Endothelial cell of umbilical vein (primary cell): ENCODE results near the gene P4HB. TPM values are rescaled to one million over a fixed set of nuclear protein-coding genes. Genes with fewer than 3 reads are reported as not detected.
A peak's percentile ranks its signal among the peaks of the same experiment; 100 is the strongest.

ENCODE experiments used
- BruUV-seq: library from RNA; stranded (reverse); fragments of 400-500 nt; replicated peaks from 2 replicates; lab custom pipeline; 2021; lab: Mats Ljungman, UMichigan
- CTCF ChIA-PET: fragments of 300-600, 350-600 bp; sonication (Branson Sonifier 250); formaldehyde crosslinking; loops from one replicate; lab custom pipeline; 2021; ENCODE audit warnings: antibody characterized with exemption, inconsistent platforms; lab: Charles Lee
- POLR2A ChIA-PET: fragments of 300-600, 350-600 bp; sonication (Branson Sonifier 250); formaldehyde crosslinking; loops from one replicate; lab custom pipeline; 2021; ENCODE audit warnings: antibody characterized with exemption, inconsistent platforms; lab: Charles Lee
- DNase-seq: peaks from one replicate; pipeline ENCODE4 v3.0.0-alpha.2; 2011; ENCODE audit warnings: low read depth, low spot score
- FAIRE-seq: peaks from 2 replicates; lab custom pipeline; 2011; peaks lifted over from hg19 to GRCh38; lab: Jason Lieb, UNC
- H2AFZ ChIP-seq: 2 replicates; pipeline ENCODE4 v1.6.0; 2012; ENCODE audit warnings: low read depth, low read length, control low read depth, inconsistent platforms
- H3K27ac ChIP-seq: 2 replicates; pipeline ENCODE4 v1.5.1; 2011; ENCODE audit warnings: low read depth, mild to moderate bottlenecking, control low read depth, low read length, moderate library complexity; ENCODE audit not compliant: insufficient read depth
- H3K27me3 ChIP-seq, 2 experiments: 2 replicates each; pipeline versions ENCODE4 v1.6.0 to v1.6.1; 2011; ENCODE audit warnings: low read length in 2 of 2, mixed read lengths in 1 of 2; ENCODE audit not compliant: control insufficient read depth in 2 of 2, insufficient read depth in 2 of 2
- H3K36me3 ChIP-seq, 2 experiments: 2 replicates in 1 of 2; 3 replicates in 1 of 2; pipeline ENCODE4 v1.5.1; 2011; ENCODE audit warnings: low read length in 2 of 2, mild to moderate bottlenecking in 1 of 2, moderate library complexity in 1 of 2; ENCODE audit not compliant: control insufficient read depth in 2 of 2, insufficient read depth in 2 of 2; ENCODE audit errors: extremely low read depth in 1 of 2
- H3K4me1 ChIP-seq: 3 replicates; pipeline ENCODE4 v1.5.1; 2011; ENCODE audit warnings: mild to moderate bottlenecking, low read length; ENCODE audit not compliant: control insufficient read depth, insufficient read depth; ENCODE audit errors: extremely low read depth
- H3K4me2 ChIP-seq: 2 replicates; pipeline ENCODE4 v1.6.1; 2011; ENCODE audit warnings: low read length, control low read depth, mixed read lengths; ENCODE audit not compliant: insufficient read depth
- H3K4me3 ChIP-seq, 3 experiments: fragments of 200-600 bp in 1 of 3; sonication (generic), shearing (Covaris generic) in 1 of 3; replicated peaks in 1 of 3; 2 replicates each; pipeline ENCODE4 v1.5.1; 2011 to 2016; ENCODE audit warnings: control low read depth in 3 of 3, low read length in 3 of 3, mild to moderate bottlenecking in 2 of 3, inconsistent platforms in 1 of 3, low read depth in 1 of 3, moderate library complexity in 1 of 3; ENCODE audit not compliant: insufficient read depth in 1 of 3
- H3K79me2 ChIP-seq: 2 replicates; pipeline ENCODE4 v1.6.0; 2012; ENCODE audit warnings: low read length, inconsistent platforms; ENCODE audit not compliant: control insufficient read depth, insufficient read depth
- H3K9ac ChIP-seq: replicated peaks from 2 replicates; pipeline ENCODE3; 2011; ENCODE audit warnings: low read length, control low read depth; ENCODE audit not compliant: insufficient read depth; ENCODE audit errors: extremely low read depth
- H3K9me1 ChIP-seq: replicated peaks from 3 replicates; pipeline ENCODE4 v1.6.0; 2011; ENCODE audit warnings: mild to moderate bottlenecking, low read length; ENCODE audit not compliant: control insufficient read depth, insufficient read depth; ENCODE audit errors: extremely low read depth
- H3K9me3 ChIP-seq: replicated peaks from 2 replicates; pipeline ENCODE4 v1.5.1; 2012; ENCODE audit warnings: low read length, inconsistent platforms; ENCODE audit not compliant: control insufficient read depth, insufficient read depth
- H4K20me1 ChIP-seq: replicated peaks from 2 replicates; pipeline ENCODE3; 2011; ENCODE audit warnings: mild to moderate bottlenecking, low read length; ENCODE audit not compliant: control insufficient read depth, insufficient read depth; ENCODE audit errors: extremely low read depth
- EZH2 ChIP-seq: IDR thresholded peaks from 2 replicates; pipeline ENCODE4 v1.6.1; 2012; ENCODE audit warnings: borderline replicate concordance, low read depth, mild to moderate bottlenecking, moderate library complexity, low read length, inconsistent platforms; ENCODE audit not compliant: severe bottlenecking
- FOS ChIP-seq: IDR thresholded peaks from 2 replicates; pipeline ENCODE4 v1.6.1; 2011; ENCODE audit warnings: mild to moderate bottlenecking, low read length, moderate library complexity, borderline replicate concordance; ENCODE audit not compliant: insufficient read depth
- GATA2 ChIP-seq: IDR thresholded peaks from 2 replicates; pipeline ENCODE4 v1.7.0; 2011; ENCODE audit warnings: low read depth, mild to moderate bottlenecking, moderate library complexity, mixed read lengths, low read length; ENCODE audit not compliant: insufficient read length, insufficient read depth
- JUN ChIP-seq: IDR thresholded peaks from 2 replicates; pipeline ENCODE4 v1.6.1; 2011; ENCODE audit warnings: borderline replicate concordance, low read depth; ENCODE audit not compliant: insufficient read length, insufficient read depth
- MYC ChIP-seq: IDR thresholded peaks from one replicate; pipeline ENCODE4 v1.6.1; 2011; ENCODE audit warnings: mild to moderate bottlenecking, low read depth, low read length
- POLR2A ChIP-seq: IDR thresholded peaks from 2 replicates; pipeline ENCODE4 v1.6.1; 2012; ENCODE audit warnings: low read depth, mild to moderate bottlenecking, control low read depth, low read length
- POLR2AphosphoS5 ChIP-seq: IDR thresholded peaks from 2 replicates; pipeline ENCODE4 v1.6.1; 2012; ENCODE audit warnings: low read depth, mild to moderate bottlenecking, control low read depth, low read length, moderate library complexity; ENCODE audit not compliant: insufficient read depth
- dilution Hi-C: fragments of 300-500 bp; cut with MboI; formaldehyde crosslinking; loops from one replicate; pipeline ENCODE4 v1.15.0; 2019; ENCODE audit warnings: low sequenced_read_pairs; ENCODE audit not compliant: extremely low pct_ligation_motif_present
- intact Hi-C: fragments of 100-400 bp; cut with micrococcal nuclease; formaldehyde crosslinking; loops from one replicate; pipeline ENCODE4 v1.10.0; 2022
- polyA plus RNA-seq, 4 experiments: library from polyadenylated mRNA; depleted of rRNA in 3 of 4; stranded (reverse) in 3 of 4; unstranded in 1 of 4; fragments of >200 nt; gene quantifications; 2 replicates each; pipeline versions ENCODE4 v1.2.1 to v1.2.3, GENCODE V29; 2011 to 2012; ENCODE audit warnings: missing spikeins in 1 of 4
- total RNA-seq: library from RNA; stranded (reverse); gene quantifications from 2 replicates; pipeline ENCODE4 v1.2.3, GENCODE V29; 2021
- TF ChIP-seq, protein P1 (sequence below), 2 donors: IDR thresholded peaks; 1 replicate in 1 of 2; 2 replicates in 1 of 2; pipeline ENCODE4 v1.5.1; 2011; ENCODE audit warnings: low read length in 2 of 2, mild to moderate bottlenecking in 2 of 2, moderate library complexity in 2 of 2, control low read depth in 1 of 2, inconsistent platforms in 1 of 2, low read depth in 1 of 2; ENCODE audit not compliant: insufficient read depth in 1 of 2; ENCODE audit errors: extremely low read depth in 1 of 2
- TF ChIP-seq, protein P2 (sequence below): IDR thresholded peaks from 2 replicates; pipeline ENCODE4 v1.6.1; 2011; ENCODE audit not compliant: insufficient read depth, insufficient read length

The P4HB gene
- total and polyA plus RNA-seq, 2 donors (not counting 3 experiments of a cell fraction or from before 2014, with no cell fraction given), result 201 to 988 TPM

DNA sequence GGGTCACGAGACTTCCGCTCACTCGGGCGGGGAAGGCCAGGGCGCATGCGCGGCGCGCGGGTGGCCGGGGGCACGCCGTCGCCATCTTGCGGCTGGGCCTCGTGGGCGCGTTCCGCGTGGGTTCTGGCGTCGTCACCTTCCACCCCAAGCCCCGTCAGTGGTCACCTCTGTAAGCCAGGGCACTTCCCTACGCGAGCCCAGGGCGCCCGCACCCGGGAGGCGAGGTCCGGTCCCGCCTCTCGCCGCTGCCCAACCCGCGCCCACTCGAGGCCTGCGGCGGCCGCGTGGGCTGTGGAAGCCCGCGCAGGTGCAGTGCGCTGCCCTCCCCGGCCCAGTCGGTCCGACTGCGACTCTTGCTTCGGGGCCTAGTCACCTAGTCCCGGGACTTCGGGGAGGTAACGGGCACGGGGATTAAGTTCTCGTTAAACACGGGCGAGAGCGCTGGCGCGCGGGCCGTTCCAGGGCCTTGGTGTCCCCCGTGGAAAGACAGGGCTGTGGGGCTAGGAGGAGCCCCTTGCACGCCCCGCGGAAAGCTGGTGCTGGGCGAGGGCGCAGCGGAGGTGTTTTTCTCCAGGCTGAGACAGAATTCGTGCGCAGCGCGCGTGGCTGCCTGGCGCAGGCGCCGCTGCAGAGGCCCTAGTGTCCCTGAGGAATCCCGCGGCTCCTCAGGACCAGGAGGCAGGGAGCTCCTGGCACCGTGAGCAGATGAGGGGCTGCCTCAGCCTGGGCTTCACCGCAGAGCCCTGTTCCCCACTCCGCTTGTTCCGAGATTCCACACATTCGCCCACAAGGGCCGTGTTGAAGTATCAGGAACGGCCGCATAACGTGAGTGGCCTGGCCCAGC is 11.3 kb upstream of the P4HB start:
- peaks cover 6 to 17% of the 10 kb centered on the region in 2 experiments for H3K36me3 ChIP-seq
- H3K79me2 ChIP-seq, result peaks cover 25% of the 10 kb centered on the region
- peak; percentile 29 for TF ChIP-seq POLR2A
- TF ChIP-seq POLR2AphosphoS5, result peak; percentile 91
- TF ChIP-seq, protein P1, sequence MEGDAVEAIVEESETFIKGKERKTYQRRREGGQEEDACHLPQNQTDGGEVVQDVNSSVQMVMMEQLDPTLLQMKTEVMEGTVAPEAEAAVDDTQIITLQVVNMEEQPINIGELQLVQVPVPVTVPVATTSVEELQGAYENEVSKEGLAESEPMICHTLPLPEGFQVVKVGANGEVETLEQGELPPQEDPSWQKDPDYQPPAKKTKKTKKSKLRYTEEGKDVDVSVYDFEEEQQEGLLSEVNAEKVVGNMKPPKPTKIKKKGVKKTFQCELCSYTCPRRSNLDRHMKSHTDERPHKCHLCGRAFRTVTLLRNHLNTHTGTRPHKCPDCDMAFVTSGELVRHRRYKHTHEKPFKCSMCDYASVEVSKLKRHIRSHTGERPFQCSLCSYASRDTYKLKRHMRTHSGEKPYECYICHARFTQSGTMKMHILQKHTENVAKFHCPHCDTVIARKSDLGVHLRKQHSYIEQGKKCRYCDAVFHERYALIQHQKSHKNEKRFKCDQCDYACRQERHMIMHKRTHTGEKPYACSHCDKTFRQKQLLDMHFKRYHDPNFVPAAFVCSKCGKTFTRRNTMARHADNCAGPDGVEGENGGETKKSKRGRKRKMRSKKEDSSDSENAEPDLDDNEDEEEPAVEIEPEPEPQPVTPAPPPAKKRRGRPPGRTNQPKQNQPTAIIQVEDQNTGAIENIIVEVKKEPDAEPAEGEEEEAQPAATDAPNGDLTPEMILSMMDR (IDR thresholded peaks at IDR 0.05; ENCODE audit: extremely low read depth in 1 of 2, insufficient read depth in 1 of 2, low read depth in 1 of 2, low read length in 2 of 2), result peak; percentile 6 to 45
- TF ChIP-seq FOS, result no peak
- no peak for TF ChIP-seq EZH2
- TF ChIP-seq JUN, result no peak
- TF ChIP-seq GATA2, result no peak
- peak; percentile 99 for TF ChIP-seq MYC
- TF ChIP-seq, protein P2, sequence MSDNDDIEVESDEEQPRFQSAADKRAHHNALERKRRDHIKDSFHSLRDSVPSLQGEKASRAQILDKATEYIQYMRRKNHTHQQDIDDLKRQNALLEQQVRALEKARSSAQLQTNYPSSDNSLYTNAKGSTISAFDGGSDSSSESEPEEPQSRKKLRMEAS, result peak; percentile 80
- no peaks in the 10 kb centered on the region for H3K27me3 ChIP-seq
- H2AFZ ChIP-seq, result peak overlapping the region; percentile 10
- FAIRE-seq, result peak; percentile 84
- intact Hi-C loops, result loop anchor here (2.0 kb wide), 2 partner anchors 19 to 39 kb away; partner anchors contain the start of genes ALYREF, ANAPC11 and PCYT2
- H3K9me1 ChIP-seq, result no peaks in the 10 kb centered on the region
- H4K20me1 ChIP-seq, result no peaks in the 10 kb centered on the region
- H3K4me3 ChIP-seq, result peak overlapping the region; percentile 7 to 77 (median 50)
- H3K27ac ChIP-seq, result peak overlapping the region; percentile 77
- DNase-seq, result peak; percentile 81
- ChIA-PET CTCF (interaction anchor here (1.2 to 3.0 kb wide), 3 partner anchors 15 to 151 kb away, joined by 3 to 16 read pairs (median 3); partner anchors contain the start of genes CENPX and LRRC45), POLR2A (no interaction called here)
- no peaks in the 10 kb centered on the region for H3K9me3 ChIP-seq
- TSS peak; percentile 70 for BruUV-seq
- dilution Hi-C loops, result no loop called here
- peaks cover 17% of the 10 kb centered on the region for H3K4me1 ChIP-seq
- H3K4me2 ChIP-seq, result peak overlapping the region; percentile 40
- peak overlapping the region; percentile 89 for H3K9ac ChIP-seq
